ENCODE data around the gene EYA4. TPM values are rescaled to one million over a fixed set of nuclear protein-coding genes. Genes with fewer than 3 reads are reported as not detected.

The EYA4 gene
- total RNA-seq, 1 experiment from 2014 or later, result not detected

DNA sequence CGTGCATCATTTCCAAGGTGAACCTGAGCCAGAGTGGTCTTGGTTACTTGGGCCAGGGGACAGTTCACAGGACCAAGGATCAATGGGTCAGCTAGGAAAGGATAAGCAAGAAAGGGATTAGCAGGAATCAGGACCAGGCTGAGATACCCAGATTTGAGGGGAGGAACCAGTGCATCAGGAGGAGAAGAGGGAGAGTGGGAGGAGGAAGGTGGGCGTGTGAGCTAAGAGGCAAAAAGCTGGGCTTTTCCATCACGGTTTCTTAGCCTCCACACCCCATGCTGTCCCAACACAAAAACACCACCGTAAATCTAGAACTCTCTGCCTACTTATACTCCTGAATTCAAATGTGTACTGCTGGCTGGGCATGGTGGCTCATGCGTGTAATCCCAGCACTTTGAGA, 27.5 kb downstream of the EYA4 start:
- CTCF ChIA-PET, result no interaction called here
- no TSS peak for BruUV-seq (replicated peaks)
- Histone ChIP-seq H3K27me3 (ENCODE audit: control insufficient read depth, insufficient read depth, low read length) (no peaks in the 10 kb centered on the region), H3K27ac (ENCODE audit: low read length) (no peak overlapping the region), H3K36me3 (ENCODE audit: control insufficient read depth, insufficient read depth, low read length) (no peaks in the 10 kb centered on the region), H3K4me3 (ENCODE audit: low read depth in 2 of 2, low read length in 2 of 2) (no peak overlapping the region), H3K9me3 (ENCODE audit: control insufficient read depth, insufficient read depth, low read depth, low read length) (no peaks in the 10 kb centered on the region), H3K4me1 (ENCODE audit: control insufficient read depth, insufficient read depth, low read length) (no peaks in the 10 kb centered on the region)
- no peak for DNase-seq (ENCODE audit: low read depth, low spot score)
- intact Hi-C loops (cut with micrococcal nuclease; ENCODE audit: unreplicated experiment), result no loop called here
- TF ChIP-seq SIN3A (IDR thresholded peaks at IDR 0.05; ENCODE audit: borderline replicate concordance, insufficient read depth, low read depth, low read length), result no peak
- no peak for TF ChIP-seq POLR2AphosphoS5 (IDR thresholded peaks at IDR 0.05; ENCODE audit: low read depth, low read length)
- TF ChIP-seq, protein P1, sequence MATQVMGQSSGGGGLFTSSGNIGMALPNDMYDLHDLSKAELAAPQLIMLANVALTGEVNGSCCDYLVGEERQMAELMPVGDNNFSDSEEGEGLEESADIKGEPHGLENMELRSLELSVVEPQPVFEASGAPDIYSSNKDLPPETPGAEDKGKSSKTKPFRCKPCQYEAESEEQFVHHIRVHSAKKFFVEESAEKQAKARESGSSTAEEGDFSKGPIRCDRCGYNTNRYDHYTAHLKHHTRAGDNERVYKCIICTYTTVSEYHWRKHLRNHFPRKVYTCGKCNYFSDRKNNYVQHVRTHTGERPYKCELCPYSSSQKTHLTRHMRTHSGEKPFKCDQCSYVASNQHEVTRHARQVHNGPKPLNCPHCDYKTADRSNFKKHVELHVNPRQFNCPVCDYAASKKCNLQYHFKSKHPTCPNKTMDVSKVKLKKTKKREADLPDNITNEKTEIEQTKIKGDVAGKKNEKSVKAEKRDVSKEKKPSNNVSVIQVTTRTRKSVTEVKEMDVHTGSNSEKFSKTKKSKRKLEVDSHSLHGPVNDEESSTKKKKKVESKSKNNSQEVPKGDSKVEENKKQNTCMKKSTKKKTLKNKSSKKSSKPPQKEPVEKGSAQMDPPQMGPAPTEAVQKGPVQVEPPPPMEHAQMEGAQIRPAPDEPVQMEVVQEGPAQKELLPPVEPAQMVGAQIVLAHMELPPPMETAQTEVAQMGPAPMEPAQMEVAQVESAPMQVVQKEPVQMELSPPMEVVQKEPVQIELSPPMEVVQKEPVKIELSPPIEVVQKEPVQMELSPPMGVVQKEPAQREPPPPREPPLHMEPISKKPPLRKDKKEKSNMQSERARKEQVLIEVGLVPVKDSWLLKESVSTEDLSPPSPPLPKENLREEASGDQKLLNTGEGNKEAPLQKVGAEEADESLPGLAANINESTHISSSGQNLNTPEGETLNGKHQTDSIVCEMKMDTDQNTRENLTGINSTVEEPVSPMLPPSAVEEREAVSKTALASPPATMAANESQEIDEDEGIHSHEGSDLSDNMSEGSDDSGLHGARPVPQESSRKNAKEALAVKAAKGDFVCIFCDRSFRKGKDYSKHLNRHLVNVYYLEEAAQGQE (IDR thresholded peaks at IDR 0.05; ENCODE audit: insufficient read depth in 1 of 2, low read depth in 2 of 2, low read length in 1 of 2), result no peak
- no peak for TF ChIP-seq TCF7L2 (IDR thresholded peaks at IDR 0.05; ENCODE audit: low read depth, low read length)
- TF ChIP-seq, protein P2, sequence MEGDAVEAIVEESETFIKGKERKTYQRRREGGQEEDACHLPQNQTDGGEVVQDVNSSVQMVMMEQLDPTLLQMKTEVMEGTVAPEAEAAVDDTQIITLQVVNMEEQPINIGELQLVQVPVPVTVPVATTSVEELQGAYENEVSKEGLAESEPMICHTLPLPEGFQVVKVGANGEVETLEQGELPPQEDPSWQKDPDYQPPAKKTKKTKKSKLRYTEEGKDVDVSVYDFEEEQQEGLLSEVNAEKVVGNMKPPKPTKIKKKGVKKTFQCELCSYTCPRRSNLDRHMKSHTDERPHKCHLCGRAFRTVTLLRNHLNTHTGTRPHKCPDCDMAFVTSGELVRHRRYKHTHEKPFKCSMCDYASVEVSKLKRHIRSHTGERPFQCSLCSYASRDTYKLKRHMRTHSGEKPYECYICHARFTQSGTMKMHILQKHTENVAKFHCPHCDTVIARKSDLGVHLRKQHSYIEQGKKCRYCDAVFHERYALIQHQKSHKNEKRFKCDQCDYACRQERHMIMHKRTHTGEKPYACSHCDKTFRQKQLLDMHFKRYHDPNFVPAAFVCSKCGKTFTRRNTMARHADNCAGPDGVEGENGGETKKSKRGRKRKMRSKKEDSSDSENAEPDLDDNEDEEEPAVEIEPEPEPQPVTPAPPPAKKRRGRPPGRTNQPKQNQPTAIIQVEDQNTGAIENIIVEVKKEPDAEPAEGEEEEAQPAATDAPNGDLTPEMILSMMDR (IDR thresholded peaks at IDR 0.05), result no peak
- no peak for ATAC-seq
- in situ Hi-C loops (cut with HindIII; ENCODE audit: low pct_unique_long_range_greater_than_20kb, low sequenced_read_pairs), result no loop called here
- POLR2A ChIA-PET, result no interaction called here

DNA sequence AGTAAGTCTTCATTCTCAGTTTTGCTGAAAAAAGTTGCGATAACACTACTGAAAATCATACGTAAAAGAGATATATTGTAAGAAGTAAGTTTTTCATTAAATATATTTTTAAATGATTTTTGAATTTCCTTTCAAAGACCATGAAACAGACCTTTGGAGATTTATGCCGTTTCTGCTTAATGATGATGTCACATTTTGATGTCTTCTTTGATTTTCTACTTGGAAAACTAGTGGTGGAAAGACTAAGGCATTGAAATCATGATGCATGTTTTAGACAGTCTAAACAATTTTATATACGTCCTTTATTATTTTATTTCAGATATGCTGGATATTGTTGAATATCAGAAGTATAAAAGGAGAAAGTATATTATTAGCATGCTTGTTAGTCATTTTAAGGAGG, 33.7 kb downstream of the EYA4 start:
- H3K4me3 ChIP-seq (ENCODE audit: low read depth in 2 of 2, low read length in 2 of 2), result no peak overlapping the region
- no peak overlapping the region for H3K27ac ChIP-seq (ENCODE audit: low read length)
- no TSS peak for BruUV-seq (replicated peaks)
- H3K4me1 ChIP-seq (ENCODE audit: control insufficient read depth, insufficient read depth, low read length), result no peaks in the 10 kb centered on the region
- H3K27me3 ChIP-seq (ENCODE audit: control insufficient read depth, insufficient read depth, low read length), result no peaks in the 10 kb centered on the region
- in situ Hi-C loops (cut with HindIII; ENCODE audit: low pct_unique_long_range_greater_than_20kb, low sequenced_read_pairs), result no loop called here
- no peaks in the 10 kb centered on the region for H3K36me3 ChIP-seq (ENCODE audit: control insufficient read depth, insufficient read depth, low read length)
- intact Hi-C loops (cut with micrococcal nuclease; ENCODE audit: unreplicated experiment), result no loop called here
- ChIA-PET POLR2A (no interaction called here), CTCF (no interaction called here)
- no peak for DNase-seq (ENCODE audit: low read depth, low spot score)
- no peak for ATAC-seq
- no peaks in the 10 kb centered on the region for H3K9me3 ChIP-seq (ENCODE audit: control insufficient read depth, insufficient read depth, low read depth, low read length)
- TF ChIP-seq, protein P1 (IDR thresholded peaks at IDR 0.05; ENCODE audit: insufficient read depth in 1 of 2, low read depth in 2 of 2, low read length in 1 of 2), result no peak
- TF ChIP-seq POLR2AphosphoS5 (IDR thresholded peaks at IDR 0.05; ENCODE audit: low read depth, low read length) (no peak), TCF7L2 (IDR thresholded peaks at IDR 0.05; ENCODE audit: low read depth, low read length) (no peak), SIN3A (IDR thresholded peaks at IDR 0.05; ENCODE audit: borderline replicate concordance, insufficient read depth, low read depth, low read length) (no peak)
- TF ChIP-seq, protein P2 (IDR thresholded peaks at IDR 0.05), result no peak

Data from Panc1 (cell line).